Natural killer cell (primary cell): Measurements from ENCODE around the gene AGMAT. TPM values are rescaled to one million over a fixed set of nuclear protein-coding genes. Genes with fewer than 3 reads are reported as not detected.

Experiments
- ATAC-seq, 3 donors: fragments of 150-1000 bp in 2 of 3; fragments of 200-7000 bp in 1 of 3; cut with Tn5 transposase; 1 replicate in 1 of 3; 2 replicates in 2 of 3; pipeline ENCODE4 v1.10.0; 2021; ENCODE audit warnings: mild to moderate bottlenecking in 2 of 3, moderate library complexity in 2 of 3
- DNase-seq, 2 donors: peaks; one replicate each; pipeline versions ENCODE4 v3.0.0 to v3.0.0-alpha.2; 2013 to 2021; ENCODE audit warnings: mixed read lengths in 1 of 2
- H3K27ac ChIP-seq: one replicate; pipeline ENCODE4 v1.5.1; 2013; ENCODE audit warnings: mild to moderate bottlenecking, low read length
- H3K27me3 ChIP-seq: one replicate; pipeline ENCODE4 v1.6.1; 2013; ENCODE audit warnings: low read length; ENCODE audit not compliant: control insufficient read depth, insufficient read depth
- H3K36me3 ChIP-seq: one replicate; pipeline ENCODE4 v1.6.1; 2013; ENCODE audit warnings: low read length; ENCODE audit not compliant: control insufficient read depth, insufficient read depth
- H3K4me1 ChIP-seq: one replicate; pipeline ENCODE4 v1.6.1; 2013; ENCODE audit warnings: low read length; ENCODE audit not compliant: control insufficient read depth, insufficient read depth
- H3K4me3 ChIP-seq: one replicate; pipeline ENCODE4 v1.5.1; 2013; ENCODE audit warnings: low read length
- H3K9me3 ChIP-seq: one replicate; pipeline ENCODE4 v1.6.1; 2013; ENCODE audit warnings: low read length; ENCODE audit not compliant: control insufficient read depth, insufficient read depth
- H3K27ac Mint-ChIP-seq, 2 donors: one replicate each; pipeline ENCODE4 v1.8.0; 2022; ENCODE audit warnings: mild to moderate bottlenecking in 2 of 2, mixed read lengths in 2 of 2, moderate library complexity in 1 of 2
- H3K27me3 Mint-ChIP-seq, 2 donors: one replicate each; pipeline ENCODE4 v1.8.0; 2022; ENCODE audit warnings: low read depth in 2 of 2, mixed read lengths in 2 of 2
- H3K36me3 Mint-ChIP-seq: one replicate; pipeline ENCODE4 v1.8.0; 2022; ENCODE audit warnings: mixed read lengths
- H3K4me1 Mint-ChIP-seq, 2 donors: one replicate each; pipeline ENCODE4 v1.8.0; 2022; ENCODE audit warnings: mixed read lengths in 2 of 2
- H3K4me3 Mint-ChIP-seq: one replicate; pipeline ENCODE4 v1.8.0; 2022; ENCODE audit warnings: mild to moderate bottlenecking, moderate library complexity, mixed read lengths
- H3K9me3 Mint-ChIP-seq, 2 donors: one replicate each; pipeline ENCODE4 v1.8.0; 2022; ENCODE audit warnings: mixed read lengths in 2 of 2
- WGBS: methylation state at CpG from one replicate; pipeline ENCODE4 v1.1.7; 2013; ENCODE audit warnings: missing lambda C conversion rate; ENCODE audit not compliant: insufficient coverage; 5-methylcytosine and 5-hydroxymethylcytosine counted together
- intact Hi-C: fragments of 100-400 bp; cut with micrococcal nuclease; formaldehyde crosslinking; loops from one replicate; pipeline ENCODE4 v1.14.2; 2022
- total RNA-seq, 4 donors: library from RNA; stranded (reverse); fragments of 120-200 nt in 1 of 4; gene quantifications; one replicate each; pipeline versions ENCODE4 v1.2.3 to v1.2.4, GENCODE V29; 2013 to 2022
- TF ChIP-seq, protein P1 (sequence below): fragments of 200-600 bp; IDR thresholded peaks from one replicate; pipeline ENCODE4 v1.8.0; 2022; ENCODE audit warnings: antibody characterized with exemption

The AGMAT gene
- total RNA-seq, 3 donors from 2014 or later (not counting 1 experiment from before 2014, with no cell fraction given) = 0.42 to 0.66 (median 0.65) TPM

DNA sequence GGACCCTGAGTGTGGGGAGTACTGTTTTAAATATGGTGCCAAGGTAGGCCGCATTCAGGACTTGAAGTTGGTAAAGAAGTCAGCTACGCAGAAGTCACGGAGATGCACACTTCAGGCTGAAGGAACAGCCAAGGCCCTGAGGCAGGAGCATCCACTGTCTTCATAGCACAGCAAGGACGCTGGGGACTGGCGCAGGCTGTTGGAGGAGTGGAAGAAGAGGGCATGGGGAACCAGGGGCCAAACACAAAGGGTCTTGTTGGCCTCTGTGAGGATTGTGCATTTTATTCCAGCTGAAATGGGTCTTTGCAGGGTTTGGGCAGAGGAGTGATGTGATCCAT, 41.6 kb downstream of the AGMAT start:
- no peak overlapping the region for H3K4me3 Mint-ChIP-seq
- Histone ChIP-seq H3K9me3 (no peaks in the 10 kb centered on the region), H3K4me3 (no peak overlapping the region), H3K27ac (no peak overlapping the region), H3K36me3 (peaks cover 61% of the 10 kb centered on the region), H3K4me1 (no peaks in the 10 kb centered on the region), H3K27me3 (no peaks in the 10 kb centered on the region)
- no peak for ATAC-seq
- peak overlapping the region in 1 of 2 donors; percentile 12 for H3K27ac Mint-ChIP-seq
- no peaks in the 10 kb centered on the region for H3K27me3 Mint-ChIP-seq
- H3K9me3 Mint-ChIP-seq = no peaks in the 10 kb centered on the region
- TF ChIP-seq, protein P1, sequence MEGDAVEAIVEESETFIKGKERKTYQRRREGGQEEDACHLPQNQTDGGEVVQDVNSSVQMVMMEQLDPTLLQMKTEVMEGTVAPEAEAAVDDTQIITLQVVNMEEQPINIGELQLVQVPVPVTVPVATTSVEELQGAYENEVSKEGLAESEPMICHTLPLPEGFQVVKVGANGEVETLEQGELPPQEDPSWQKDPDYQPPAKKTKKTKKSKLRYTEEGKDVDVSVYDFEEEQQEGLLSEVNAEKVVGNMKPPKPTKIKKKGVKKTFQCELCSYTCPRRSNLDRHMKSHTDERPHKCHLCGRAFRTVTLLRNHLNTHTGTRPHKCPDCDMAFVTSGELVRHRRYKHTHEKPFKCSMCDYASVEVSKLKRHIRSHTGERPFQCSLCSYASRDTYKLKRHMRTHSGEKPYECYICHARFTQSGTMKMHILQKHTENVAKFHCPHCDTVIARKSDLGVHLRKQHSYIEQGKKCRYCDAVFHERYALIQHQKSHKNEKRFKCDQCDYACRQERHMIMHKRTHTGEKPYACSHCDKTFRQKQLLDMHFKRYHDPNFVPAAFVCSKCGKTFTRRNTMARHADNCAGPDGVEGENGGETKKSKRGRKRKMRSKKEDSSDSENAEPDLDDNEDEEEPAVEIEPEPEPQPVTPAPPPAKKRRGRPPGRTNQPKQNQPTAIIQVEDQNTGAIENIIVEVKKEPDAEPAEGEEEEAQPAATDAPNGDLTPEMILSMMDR = no peak
- intact Hi-C loops = no loop called here
- no peaks in the 10 kb centered on the region for H3K4me1 Mint-ChIP-seq
- no peak for DNase-seq
- H3K36me3 Mint-ChIP-seq = peaks cover 8% of the 10 kb centered on the region
- WGBS = 98% methylated on average over 5 of the region's 5 CpGs

DNA sequence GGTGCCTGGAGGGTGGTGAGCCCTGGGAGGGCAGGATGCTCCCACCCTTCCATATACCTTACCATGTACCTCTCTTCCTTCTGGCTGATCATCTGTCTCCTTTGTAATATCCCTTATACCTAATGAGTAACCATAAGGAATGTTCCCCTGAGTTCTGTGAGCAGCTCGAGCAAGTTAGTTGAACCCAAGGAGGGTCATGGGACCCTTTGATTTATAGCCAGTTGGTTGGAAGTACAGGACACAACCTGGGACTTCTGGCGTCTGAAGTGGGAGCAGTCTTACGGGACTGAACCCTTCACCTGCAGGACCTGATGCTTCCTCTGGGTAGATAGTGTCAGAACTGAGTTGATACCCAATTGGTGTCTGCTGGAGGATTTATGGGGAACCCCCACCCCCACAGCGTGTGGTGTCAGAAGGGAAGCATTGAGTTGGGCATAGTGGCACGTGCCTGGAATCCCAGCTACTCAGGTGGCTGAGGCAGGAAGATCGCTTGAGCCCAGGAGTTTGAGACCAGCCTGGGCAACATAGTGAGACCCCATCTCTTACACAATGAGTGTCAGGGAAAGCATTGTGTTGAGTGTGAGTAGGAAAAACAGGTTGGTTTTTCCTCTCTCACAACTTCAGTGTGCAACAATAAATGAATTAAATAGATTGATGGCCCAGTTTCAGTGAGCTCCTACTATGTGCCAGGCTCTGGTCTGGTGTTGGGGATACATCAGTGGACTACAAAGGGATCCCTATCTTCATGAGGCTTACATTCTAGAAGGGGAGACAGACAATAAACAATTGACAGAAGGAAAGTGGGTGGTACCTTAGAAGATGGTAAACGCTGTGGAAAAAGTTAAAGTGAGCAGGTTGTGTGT, 42.2 kb downstream of the AGMAT start:
- H3K27me3 ChIP-seq = no peaks in the 10 kb centered on the region
- TF ChIP-seq, protein P1 = no peak
- H3K4me3 ChIP-seq = no peak overlapping the region
- Mint-ChIP-seq H3K27ac (no peak overlapping the region), H3K4me1 (no peaks in the 10 kb centered on the region), H3K27me3 (no peaks in the 10 kb centered on the region), H3K9me3 (no peaks in the 10 kb centered on the region), H3K36me3 (peaks cover 2% of the 10 kb centered on the region), H3K4me3 (no peak overlapping the region)
- H3K4me1 ChIP-seq = no peaks in the 10 kb centered on the region
- DNase-seq (no peak), ATAC-seq (no peak)
- H3K36me3 ChIP-seq = peaks cover 58% of the 10 kb centered on the region
- no peaks in the 10 kb centered on the region for H3K9me3 ChIP-seq
- 91% methylated on average over 7 of the region's 7 CpGs for WGBS
- intact Hi-C loops = no loop called here
- no peak overlapping the region for H3K27ac ChIP-seq

DNA sequence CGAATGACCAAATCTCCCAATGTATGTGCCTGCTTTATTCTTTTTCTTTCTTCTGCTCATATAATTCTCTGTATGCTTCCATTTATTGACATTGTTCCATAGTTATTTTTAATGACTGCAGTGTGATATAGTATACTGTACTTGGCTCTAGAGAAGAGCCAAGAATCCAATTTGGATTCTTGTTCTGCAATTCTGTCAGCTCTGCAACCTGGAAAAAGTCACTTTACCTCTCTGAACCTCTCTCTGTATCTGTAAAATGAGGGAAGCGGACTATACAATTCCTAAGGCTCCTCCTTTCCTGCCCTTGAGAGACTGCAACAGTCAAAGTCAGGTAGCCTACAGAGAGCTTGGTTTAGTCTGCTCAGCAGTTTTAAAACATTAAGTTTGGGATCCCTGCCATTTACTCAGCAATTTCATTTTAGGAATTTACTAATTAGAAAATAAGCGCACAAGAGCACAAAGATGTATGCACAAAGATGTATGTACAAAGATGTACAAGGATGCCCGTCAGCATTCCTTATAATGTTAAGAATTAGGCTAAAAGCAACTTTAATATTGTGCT, 43.5 kb downstream of the AGMAT start:
- peaks cover 61% of the 10 kb centered on the region for H3K36me3 ChIP-seq
- H3K9me3 ChIP-seq = no peaks in the 10 kb centered on the region
- no peaks in the 10 kb centered on the region for H3K4me1 ChIP-seq
- intact Hi-C loops = no loop called here
- DNase-seq (no peak), ATAC-seq (no peak)
- WGBS = 96% methylated on average over 2 of the region's 4 CpGs
- TF ChIP-seq, protein P1 = no peak
- Mint-ChIP-seq H3K4me3 (no peak overlapping the region), H3K27ac (no peak overlapping the region), H3K4me1 (no peaks in the 10 kb centered on the region), H3K36me3 (peaks cover 3% of the 10 kb centered on the region), H3K27me3 (no peaks in the 10 kb centered on the region), H3K9me3 (no peaks in the 10 kb centered on the region)
- no peak overlapping the region for H3K4me3 ChIP-seq
- no peaks in the 10 kb centered on the region for H3K27me3 ChIP-seq
- no peak overlapping the region for H3K27ac ChIP-seq
